Endothelial cell of umbilical vein (primary cell): Measurements from ENCODE around the gene IL4R. TPM values are rescaled to one million over a fixed set of nuclear protein-coding genes. Genes with fewer than 3 reads are reported as not detected.
A peak's percentile ranks its signal among the peaks of the same experiment; 100 is the strongest.

Experiments
- BruUV-seq: library from RNA; stranded (reverse); fragments of 400-500 nt; replicated peaks from 2 replicates; lab custom pipeline; 2021; lab: Mats Ljungman, UMichigan
- CTCF ChIA-PET: fragments of 300-600, 350-600 bp; sonication (Branson Sonifier 250); formaldehyde crosslinking; loops from one replicate; lab custom pipeline; 2021; ENCODE audit warnings: antibody characterized with exemption, inconsistent platforms; lab: Charles Lee
- POLR2A ChIA-PET: fragments of 300-600, 350-600 bp; sonication (Branson Sonifier 250); formaldehyde crosslinking; loops from one replicate; lab custom pipeline; 2021; ENCODE audit warnings: antibody characterized with exemption, inconsistent platforms; lab: Charles Lee
- DNase-seq: peaks from one replicate; pipeline ENCODE4 v3.0.0-alpha.2; 2011; ENCODE audit warnings: low read depth, low spot score
- FAIRE-seq: peaks from 2 replicates; lab custom pipeline; 2011; peaks lifted over from hg19 to GRCh38; lab: Jason Lieb, UNC
- H2AFZ ChIP-seq: 2 replicates; pipeline ENCODE4 v1.6.0; 2012; ENCODE audit warnings: low read depth, low read length, control low read depth, inconsistent platforms
- H3K27ac ChIP-seq: 2 replicates; pipeline ENCODE4 v1.5.1; 2011; ENCODE audit warnings: low read depth, mild to moderate bottlenecking, control low read depth, low read length, moderate library complexity; ENCODE audit not compliant: insufficient read depth
- H3K27me3 ChIP-seq, 2 experiments: 2 replicates each; pipeline versions ENCODE4 v1.6.0 to v1.6.1; 2011; ENCODE audit warnings: low read length in 2 of 2, mixed read lengths in 1 of 2; ENCODE audit not compliant: control insufficient read depth in 2 of 2, insufficient read depth in 2 of 2
- H3K36me3 ChIP-seq, 2 experiments: 2 replicates in 1 of 2; 3 replicates in 1 of 2; pipeline ENCODE4 v1.5.1; 2011; ENCODE audit warnings: low read length in 2 of 2, mild to moderate bottlenecking in 1 of 2, moderate library complexity in 1 of 2; ENCODE audit not compliant: control insufficient read depth in 2 of 2, insufficient read depth in 2 of 2; ENCODE audit errors: extremely low read depth in 1 of 2
- H3K4me1 ChIP-seq: 3 replicates; pipeline ENCODE4 v1.5.1; 2011; ENCODE audit warnings: mild to moderate bottlenecking, low read length; ENCODE audit not compliant: control insufficient read depth, insufficient read depth; ENCODE audit errors: extremely low read depth
- H3K4me2 ChIP-seq: 2 replicates; pipeline ENCODE4 v1.6.1; 2011; ENCODE audit warnings: low read length, control low read depth, mixed read lengths; ENCODE audit not compliant: insufficient read depth
- H3K4me3 ChIP-seq, 3 experiments: fragments of 200-600 bp in 1 of 3; sonication (generic), shearing (Covaris generic) in 1 of 3; replicated peaks in 1 of 3; 2 replicates each; pipeline ENCODE4 v1.5.1; 2011 to 2016; ENCODE audit warnings: control low read depth in 3 of 3, low read length in 3 of 3, mild to moderate bottlenecking in 2 of 3, inconsistent platforms in 1 of 3, low read depth in 1 of 3, moderate library complexity in 1 of 3; ENCODE audit not compliant: insufficient read depth in 1 of 3
- H3K79me2 ChIP-seq: 2 replicates; pipeline ENCODE4 v1.6.0; 2012; ENCODE audit warnings: low read length, inconsistent platforms; ENCODE audit not compliant: control insufficient read depth, insufficient read depth
- H3K9ac ChIP-seq: replicated peaks from 2 replicates; pipeline ENCODE3; 2011; ENCODE audit warnings: low read length, control low read depth; ENCODE audit not compliant: insufficient read depth; ENCODE audit errors: extremely low read depth
- H3K9me1 ChIP-seq: replicated peaks from 3 replicates; pipeline ENCODE4 v1.6.0; 2011; ENCODE audit warnings: mild to moderate bottlenecking, low read length; ENCODE audit not compliant: control insufficient read depth, insufficient read depth; ENCODE audit errors: extremely low read depth
- H3K9me3 ChIP-seq: replicated peaks from 2 replicates; pipeline ENCODE4 v1.5.1; 2012; ENCODE audit warnings: low read length, inconsistent platforms; ENCODE audit not compliant: control insufficient read depth, insufficient read depth
- H4K20me1 ChIP-seq: replicated peaks from 2 replicates; pipeline ENCODE3; 2011; ENCODE audit warnings: mild to moderate bottlenecking, low read length; ENCODE audit not compliant: control insufficient read depth, insufficient read depth; ENCODE audit errors: extremely low read depth
- EZH2 ChIP-seq: IDR thresholded peaks from 2 replicates; pipeline ENCODE4 v1.6.1; 2012; ENCODE audit warnings: borderline replicate concordance, low read depth, mild to moderate bottlenecking, moderate library complexity, low read length, inconsistent platforms; ENCODE audit not compliant: severe bottlenecking
- FOS ChIP-seq: IDR thresholded peaks from 2 replicates; pipeline ENCODE4 v1.6.1; 2011; ENCODE audit warnings: mild to moderate bottlenecking, low read length, moderate library complexity, borderline replicate concordance; ENCODE audit not compliant: insufficient read depth
- GATA2 ChIP-seq: IDR thresholded peaks from 2 replicates; pipeline ENCODE4 v1.7.0; 2011; ENCODE audit warnings: low read depth, mild to moderate bottlenecking, moderate library complexity, mixed read lengths, low read length; ENCODE audit not compliant: insufficient read length, insufficient read depth
- JUN ChIP-seq: IDR thresholded peaks from 2 replicates; pipeline ENCODE4 v1.6.1; 2011; ENCODE audit warnings: borderline replicate concordance, low read depth; ENCODE audit not compliant: insufficient read length, insufficient read depth
- MYC ChIP-seq: IDR thresholded peaks from one replicate; pipeline ENCODE4 v1.6.1; 2011; ENCODE audit warnings: mild to moderate bottlenecking, low read depth, low read length
- POLR2A ChIP-seq: IDR thresholded peaks from 2 replicates; pipeline ENCODE4 v1.6.1; 2012; ENCODE audit warnings: low read depth, mild to moderate bottlenecking, control low read depth, low read length
- POLR2AphosphoS5 ChIP-seq: IDR thresholded peaks from 2 replicates; pipeline ENCODE4 v1.6.1; 2012; ENCODE audit warnings: low read depth, mild to moderate bottlenecking, control low read depth, low read length, moderate library complexity; ENCODE audit not compliant: insufficient read depth
- dilution Hi-C: fragments of 300-500 bp; cut with MboI; formaldehyde crosslinking; loops from one replicate; pipeline ENCODE4 v1.15.0; 2019; ENCODE audit warnings: low sequenced_read_pairs; ENCODE audit not compliant: extremely low pct_ligation_motif_present
- intact Hi-C: fragments of 100-400 bp; cut with micrococcal nuclease; formaldehyde crosslinking; loops from one replicate; pipeline ENCODE4 v1.10.0; 2022
- polyA plus RNA-seq, 4 experiments: library from polyadenylated mRNA; depleted of rRNA in 3 of 4; stranded (reverse) in 3 of 4; unstranded in 1 of 4; fragments of >200 nt; gene quantifications; 2 replicates each; pipeline versions ENCODE4 v1.2.1 to v1.2.3, GENCODE V29; 2011 to 2012; ENCODE audit warnings: missing spikeins in 1 of 4
- total RNA-seq: library from RNA; stranded (reverse); gene quantifications from 2 replicates; pipeline ENCODE4 v1.2.3, GENCODE V29; 2021
- TF ChIP-seq, protein P1 (sequence below): IDR thresholded peaks from 2 replicates; pipeline ENCODE4 v1.6.1; 2011; ENCODE audit not compliant: insufficient read depth, insufficient read length
- TF ChIP-seq, protein P2 (sequence below), 2 donors: IDR thresholded peaks; 1 replicate in 1 of 2; 2 replicates in 1 of 2; pipeline ENCODE4 v1.5.1; 2011; ENCODE audit warnings: low read length in 2 of 2, mild to moderate bottlenecking in 2 of 2, moderate library complexity in 2 of 2, control low read depth in 1 of 2, inconsistent platforms in 1 of 2, low read depth in 1 of 2; ENCODE audit not compliant: insufficient read depth in 1 of 2; ENCODE audit errors: extremely low read depth in 1 of 2

The IL4R gene
- total and polyA plus RNA-seq, 2 donors (not counting 3 experiments of a cell fraction or from before 2014, with no cell fraction given): 138 to 139 TPM

DNA sequence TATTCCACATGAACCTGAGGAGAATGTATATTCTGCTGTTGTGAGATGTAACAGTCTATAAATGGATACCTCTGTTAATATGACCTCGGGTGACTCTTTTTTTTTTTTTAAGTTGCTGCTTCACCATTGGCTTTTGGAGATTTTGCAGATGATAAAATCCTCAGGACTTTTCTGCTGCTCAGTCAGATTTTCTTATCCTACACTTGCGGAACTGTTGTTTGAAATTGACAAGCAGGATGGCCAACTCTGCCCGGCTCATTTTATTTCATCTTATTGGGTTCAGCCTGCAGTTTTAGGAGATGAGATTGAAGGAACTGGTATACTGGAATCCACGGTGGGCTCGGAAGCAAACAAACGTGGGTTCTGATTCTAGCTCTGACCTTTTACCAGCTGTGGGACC lies 19.3 kb downstream of the IL4R start:
- intact Hi-C loops: loop anchor here (5.0 kb wide), 1 partner anchor 34 kb away; no protein-coding TSS in a partner anchor
- Histone ChIP-seq H2AFZ (no peak overlapping the region), H3K27ac (peak overlapping the region; percentile 84), H3K9ac (peak overlapping the region; percentile 51), H3K4me1 (peaks cover 45% of the 10 kb centered on the region), H3K79me2 (peaks cover 68% of the 10 kb centered on the region), H3K9me3 (no peaks in the 10 kb centered on the region), H3K36me3 (peaks cover 13 to 19% of the 10 kb centered on the region in 2 experiments), H4K20me1 (no peaks in the 10 kb centered on the region), H3K27me3 (no peaks in the 10 kb centered on the region), H3K9me1 (no peaks in the 10 kb centered on the region), H3K4me2 (peak overlapping the region; percentile 54), H3K4me3 (no peak overlapping the region)
- TF ChIP-seq JUN (no peak), EZH2 (no peak), POLR2AphosphoS5 (no peak), MYC (no peak), FOS (no peak), GATA2 (no peak), POLR2A (no peak)
- TF ChIP-seq, protein P1, sequence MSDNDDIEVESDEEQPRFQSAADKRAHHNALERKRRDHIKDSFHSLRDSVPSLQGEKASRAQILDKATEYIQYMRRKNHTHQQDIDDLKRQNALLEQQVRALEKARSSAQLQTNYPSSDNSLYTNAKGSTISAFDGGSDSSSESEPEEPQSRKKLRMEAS: no peak
- TF ChIP-seq, protein P2, sequence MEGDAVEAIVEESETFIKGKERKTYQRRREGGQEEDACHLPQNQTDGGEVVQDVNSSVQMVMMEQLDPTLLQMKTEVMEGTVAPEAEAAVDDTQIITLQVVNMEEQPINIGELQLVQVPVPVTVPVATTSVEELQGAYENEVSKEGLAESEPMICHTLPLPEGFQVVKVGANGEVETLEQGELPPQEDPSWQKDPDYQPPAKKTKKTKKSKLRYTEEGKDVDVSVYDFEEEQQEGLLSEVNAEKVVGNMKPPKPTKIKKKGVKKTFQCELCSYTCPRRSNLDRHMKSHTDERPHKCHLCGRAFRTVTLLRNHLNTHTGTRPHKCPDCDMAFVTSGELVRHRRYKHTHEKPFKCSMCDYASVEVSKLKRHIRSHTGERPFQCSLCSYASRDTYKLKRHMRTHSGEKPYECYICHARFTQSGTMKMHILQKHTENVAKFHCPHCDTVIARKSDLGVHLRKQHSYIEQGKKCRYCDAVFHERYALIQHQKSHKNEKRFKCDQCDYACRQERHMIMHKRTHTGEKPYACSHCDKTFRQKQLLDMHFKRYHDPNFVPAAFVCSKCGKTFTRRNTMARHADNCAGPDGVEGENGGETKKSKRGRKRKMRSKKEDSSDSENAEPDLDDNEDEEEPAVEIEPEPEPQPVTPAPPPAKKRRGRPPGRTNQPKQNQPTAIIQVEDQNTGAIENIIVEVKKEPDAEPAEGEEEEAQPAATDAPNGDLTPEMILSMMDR (IDR thresholded peaks at IDR 0.05; ENCODE audit: extremely low read depth in 1 of 2, insufficient read depth in 1 of 2, low read depth in 1 of 2, low read length in 2 of 2): no peak
- CTCF ChIA-PET: no interaction called here
- no peak for FAIRE-seq
- POLR2A ChIA-PET: no interaction called here
- no TSS peak for BruUV-seq
- no peak for DNase-seq
- dilution Hi-C loops: no loop called here
